ENCODE data around the gene PHOX2A. TPM values are rescaled to one million over a fixed set of nuclear protein-coding genes. Genes with fewer than 3 reads are reported as not detected.

The PHOX2A gene
- polyA plus RNA-seq, 3 donors, result 0.22 TPM; not detected in 2

DNA sequence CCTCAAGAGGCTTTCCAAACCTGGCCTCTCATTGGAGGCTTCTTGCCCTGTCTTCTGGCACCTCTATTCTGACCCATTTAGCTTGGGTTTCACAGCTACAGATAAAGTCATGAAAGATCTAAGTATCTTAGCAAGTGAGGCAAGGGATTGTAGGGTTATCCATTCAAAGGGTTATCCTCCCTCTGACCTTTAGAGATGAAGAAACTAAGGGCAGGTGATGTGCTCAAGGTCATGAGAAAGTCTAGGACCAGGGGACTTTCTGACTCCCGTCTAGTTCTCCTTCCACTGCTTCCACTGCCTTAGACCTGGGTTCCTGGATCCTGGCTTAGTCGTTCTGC, 7.2 kb downstream of the PHOX2A start:
- DNase-seq (ENCODE audit: extremely low read depth in 1 of 11, low read depth in 9 of 11, low spot score in 4 of 11), result no peak

DNA sequence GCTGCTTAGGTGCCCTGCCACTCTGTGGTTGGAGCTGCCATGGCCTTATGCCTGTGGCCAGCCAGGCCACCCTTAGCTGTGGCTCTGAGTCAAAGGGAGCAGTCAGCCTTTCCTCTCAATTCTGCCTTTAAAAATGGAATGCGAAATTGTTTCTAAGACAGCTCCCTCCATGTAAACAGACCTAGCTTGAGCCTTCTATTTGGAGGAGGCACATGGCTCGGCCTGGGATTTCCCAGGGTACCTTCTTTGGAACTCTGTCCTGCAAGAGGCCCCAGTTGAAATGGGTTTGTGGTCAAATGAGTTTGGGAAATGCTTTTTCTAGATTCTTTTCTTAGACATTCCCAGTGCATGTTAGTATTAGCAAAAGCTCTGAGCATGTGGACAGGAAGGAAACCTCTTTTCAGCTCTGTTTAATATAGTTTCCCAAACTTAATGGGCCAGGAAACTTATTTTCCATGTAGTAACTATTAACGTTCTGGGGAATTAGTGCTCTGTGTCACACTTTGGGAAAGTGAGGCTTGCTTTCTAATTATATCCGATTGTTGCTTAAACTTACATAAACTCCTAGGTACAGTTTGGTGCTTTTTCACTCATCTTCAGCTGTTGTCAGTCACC, 7.8 kb downstream of the PHOX2A start:
- no peak for DNase-seq (ENCODE audit: extremely low read depth in 1 of 11, low read depth in 9 of 11, low spot score in 4 of 11)

DNA sequence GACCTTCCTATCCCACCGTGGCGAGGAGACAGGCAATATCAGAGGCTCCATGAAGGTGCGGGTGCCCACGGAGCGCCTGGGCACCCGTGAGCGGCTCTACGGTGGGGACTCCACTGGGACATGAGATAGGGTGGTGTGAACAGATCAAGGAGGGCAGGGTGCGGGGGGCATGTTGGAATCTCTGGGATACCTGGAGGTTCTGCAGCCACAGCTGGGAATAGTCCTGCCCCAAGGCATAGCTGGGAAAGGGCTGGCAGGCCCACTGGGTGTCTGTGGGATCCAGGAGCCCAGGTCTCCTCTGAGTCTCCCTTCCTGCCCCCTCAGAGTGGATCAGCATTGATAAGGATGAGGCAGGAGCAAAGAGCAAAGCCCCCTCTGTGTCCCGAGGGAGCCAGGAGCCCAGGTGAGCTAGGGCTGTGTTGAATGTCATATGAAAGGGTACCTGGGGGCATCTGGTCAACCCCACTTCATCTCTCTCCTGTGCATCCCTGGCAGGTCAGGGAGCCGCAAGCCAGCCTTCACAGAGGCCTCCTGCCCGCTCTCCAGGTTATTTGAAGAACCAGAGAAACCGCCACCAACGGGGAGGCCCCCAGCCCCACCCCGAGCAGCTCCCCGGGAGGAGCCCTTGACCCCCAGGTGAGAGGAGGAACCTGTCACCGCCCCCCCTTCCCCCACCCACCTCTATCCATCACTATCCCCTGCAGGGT, 8.5 kb downstream of the PHOX2A start:
- DNase-seq (ENCODE audit: extremely low read depth in 1 of 11, low read depth in 9 of 11, low spot score in 4 of 11), result no peak

DNA sequence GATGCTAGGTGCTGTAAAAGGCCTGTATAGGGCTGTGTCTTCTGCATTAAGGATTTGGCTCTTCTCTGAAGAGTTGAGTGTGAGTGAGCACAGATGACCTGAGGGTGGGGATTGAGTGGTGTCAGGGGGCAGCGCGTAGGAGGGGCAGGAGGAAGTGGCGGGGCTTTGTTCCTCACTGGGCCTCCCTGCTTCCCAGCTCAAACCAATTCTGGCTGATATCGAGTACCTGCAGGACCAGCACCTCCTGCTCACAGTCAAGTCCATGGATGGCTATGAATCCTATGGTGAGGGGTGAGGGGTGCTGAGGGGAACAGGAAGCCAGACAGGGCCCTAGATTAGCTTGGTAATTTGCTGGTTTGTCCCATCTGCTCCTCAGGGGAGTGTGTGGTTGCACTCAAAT, 9.1 kb downstream of the PHOX2A start:
- no peak for DNase-seq (ENCODE audit: extremely low read depth in 1 of 11, low read depth in 9 of 11, low spot score in 4 of 11)

DNA sequence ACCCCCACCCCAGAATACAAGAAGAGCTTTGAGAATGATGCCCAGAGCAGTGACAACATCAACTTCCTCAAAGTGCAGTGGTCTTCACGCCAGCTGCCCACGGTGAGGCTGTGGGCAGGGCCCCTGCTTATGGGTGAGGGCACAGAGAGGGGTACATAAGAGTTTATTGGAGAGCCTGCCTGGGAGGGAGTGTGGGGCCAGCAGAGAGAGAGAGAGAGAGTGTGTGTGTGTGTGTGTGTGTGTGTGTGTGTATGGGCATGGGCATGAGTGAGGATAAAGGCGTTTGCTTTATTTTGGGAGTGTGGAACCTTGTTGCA, 9.5 kb downstream of the PHOX2A start:
- DNase-seq (ENCODE audit: extremely low read depth in 1 of 11, low read depth in 9 of 11, low spot score in 4 of 11), result no peak

DNA sequence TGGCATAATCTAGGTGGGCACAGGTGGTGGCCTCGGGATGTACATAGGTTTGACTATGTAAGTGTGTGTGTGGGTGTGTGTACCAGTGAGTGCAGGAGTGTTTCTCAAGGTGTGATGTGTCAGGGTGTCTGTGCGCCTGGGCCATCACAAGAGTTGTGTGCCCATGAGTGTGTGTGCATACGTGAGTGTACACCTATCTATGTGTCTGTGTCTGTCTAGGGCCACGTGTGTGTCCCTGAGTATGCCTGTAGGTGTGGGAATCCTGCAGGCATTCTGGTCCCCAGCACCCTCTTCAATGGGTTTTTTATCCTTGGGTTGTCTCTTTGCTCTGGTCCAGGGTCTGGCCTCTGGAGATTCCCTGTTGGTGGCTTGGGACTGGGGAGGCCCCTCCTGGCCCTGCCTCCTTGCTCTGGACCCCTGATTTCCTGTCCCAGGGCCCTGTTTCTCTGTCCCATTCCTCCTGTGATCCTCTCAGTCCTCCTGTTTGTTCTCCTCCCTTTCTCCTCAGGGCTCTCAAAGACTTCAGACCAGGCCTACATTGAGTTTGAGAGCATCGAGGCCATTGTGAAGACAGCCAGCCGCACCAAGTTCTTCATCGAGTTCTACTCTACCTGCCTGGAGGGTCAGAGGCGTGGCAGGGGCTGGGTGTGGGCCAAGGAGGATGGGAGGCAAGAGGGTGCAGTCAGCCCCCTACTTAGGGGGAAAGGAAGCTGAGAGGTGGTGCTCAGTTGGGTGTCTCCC, 10.0 kb downstream of the PHOX2A start:
- DNase-seq (ENCODE audit: extremely low read depth in 1 of 11, low read depth in 9 of 11, low spot score in 4 of 11), result no peak

DNA sequence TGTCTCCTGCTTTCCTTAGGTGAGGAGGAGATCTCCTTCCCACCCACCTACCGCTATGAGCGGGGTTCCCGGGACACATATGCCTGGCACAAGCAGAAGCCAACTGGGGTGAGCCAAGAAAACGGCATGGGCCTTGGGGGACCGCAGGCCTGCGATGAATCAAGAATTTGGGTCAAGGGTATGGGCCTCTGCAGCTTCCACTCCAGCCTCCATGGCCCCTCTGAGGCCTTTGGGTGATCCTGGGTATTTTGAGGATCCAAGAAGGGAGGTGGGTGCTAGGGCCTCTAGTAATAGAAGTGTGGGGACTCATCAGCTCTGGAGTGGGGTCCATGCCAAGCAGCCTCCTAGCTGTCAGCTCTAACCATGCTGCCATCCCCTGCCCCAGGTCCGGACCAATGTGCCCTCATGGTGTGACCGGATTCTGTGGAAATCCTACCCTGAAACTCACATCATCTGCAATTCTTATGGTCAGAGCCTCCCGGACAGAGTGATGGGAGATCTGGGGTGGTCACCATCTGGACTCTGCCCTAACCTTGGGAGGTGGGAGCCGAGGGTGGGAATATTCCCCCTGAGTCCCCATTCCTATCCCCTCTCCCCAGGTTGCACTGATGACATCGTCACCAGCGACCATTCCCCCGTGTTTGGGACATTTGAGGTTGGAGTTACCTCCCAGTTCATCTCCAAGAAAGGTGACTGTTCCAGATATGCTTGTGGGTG, 10.8 kb downstream of the PHOX2A start:
- DNase-seq (ENCODE audit: extremely low read depth in 1 of 11, low read depth in 9 of 11, low spot score in 4 of 11), result no peak

DNA sequence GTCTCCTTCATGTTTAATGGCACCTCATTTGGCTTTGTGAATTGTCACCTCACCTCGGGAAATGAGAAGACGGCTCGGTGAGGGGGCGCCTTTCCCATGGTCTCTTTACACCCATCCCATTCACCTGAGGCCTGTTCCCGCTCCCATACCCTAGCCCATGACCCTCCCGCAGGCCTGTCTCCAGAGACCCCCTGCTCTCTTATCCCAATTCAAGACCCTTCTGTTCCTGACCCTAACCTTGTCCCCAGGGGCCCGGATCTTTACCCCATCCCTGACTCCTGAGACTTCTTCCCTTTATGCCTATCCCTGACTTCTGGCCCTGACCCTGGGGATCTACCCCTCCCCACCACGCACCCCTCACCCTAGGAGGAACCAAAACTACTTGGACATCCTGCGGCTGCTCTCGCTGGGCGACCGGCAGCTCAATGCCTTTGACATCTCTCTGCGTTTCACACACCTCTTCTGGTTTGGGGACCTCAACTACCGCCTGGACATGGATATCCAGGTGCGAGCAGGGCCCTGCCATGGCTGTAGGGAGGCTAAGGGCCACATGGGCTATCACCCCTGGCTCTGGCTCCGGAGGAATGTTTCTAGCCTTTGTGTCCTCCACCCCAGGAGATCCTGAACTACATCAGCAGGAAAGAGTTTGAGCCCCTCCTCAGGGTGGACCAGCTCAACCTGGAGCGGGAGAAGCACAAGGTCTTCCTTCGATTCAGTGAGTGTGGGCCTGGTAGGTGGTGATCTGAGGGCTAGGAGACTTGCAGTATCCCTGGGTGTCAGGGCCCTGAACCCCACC, 11.5 kb downstream of the PHOX2A start:
- no peak for DNase-seq (ENCODE audit: extremely low read depth in 1 of 11, low read depth in 9 of 11, low spot score in 4 of 11)

DNA sequence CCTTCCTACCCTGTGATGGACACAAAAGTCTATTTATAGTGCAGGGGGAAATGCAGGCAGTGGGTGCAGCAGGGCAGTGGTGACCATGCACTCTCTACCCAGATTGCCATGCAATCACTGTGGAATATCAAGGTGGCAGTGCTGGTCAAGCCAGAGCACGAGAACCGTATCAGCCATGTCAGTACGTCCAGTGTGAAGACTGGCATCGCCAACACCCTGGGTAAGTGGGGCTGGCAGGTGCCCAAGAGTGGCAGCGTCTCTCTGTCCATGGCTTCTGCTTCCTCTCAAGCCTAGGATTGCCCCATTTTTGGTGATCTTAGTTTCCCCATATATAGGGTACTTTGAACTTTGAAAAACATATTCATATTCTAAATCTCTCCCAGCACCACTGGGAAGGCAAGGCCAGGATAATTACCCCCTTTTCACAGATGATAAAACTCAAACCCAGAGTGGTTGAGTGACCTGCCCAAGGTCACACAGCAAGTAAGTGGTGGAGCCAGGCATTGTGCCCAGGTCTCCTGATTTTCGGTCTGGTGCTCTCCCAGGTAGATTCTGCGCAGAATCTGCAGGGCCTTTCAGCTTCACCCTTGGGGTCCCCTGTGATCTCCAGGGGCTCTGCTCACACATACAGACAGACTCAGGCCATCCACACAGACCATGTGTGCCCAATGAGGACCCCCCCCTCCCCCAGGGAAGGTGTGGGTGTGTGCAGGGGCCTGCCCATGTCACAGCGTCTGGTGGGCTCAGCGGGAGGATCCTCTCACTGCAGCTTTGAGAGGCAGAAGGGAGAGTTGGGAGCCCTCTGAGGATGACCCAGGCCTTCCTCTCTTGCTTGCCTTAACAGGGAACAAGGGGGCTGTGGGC, 12.3 kb downstream of the PHOX2A start:
- DNase-seq (ENCODE audit: extremely low read depth in 1 of 11, low read depth in 9 of 11, low spot score in 4 of 11), result no peak

DNA sequence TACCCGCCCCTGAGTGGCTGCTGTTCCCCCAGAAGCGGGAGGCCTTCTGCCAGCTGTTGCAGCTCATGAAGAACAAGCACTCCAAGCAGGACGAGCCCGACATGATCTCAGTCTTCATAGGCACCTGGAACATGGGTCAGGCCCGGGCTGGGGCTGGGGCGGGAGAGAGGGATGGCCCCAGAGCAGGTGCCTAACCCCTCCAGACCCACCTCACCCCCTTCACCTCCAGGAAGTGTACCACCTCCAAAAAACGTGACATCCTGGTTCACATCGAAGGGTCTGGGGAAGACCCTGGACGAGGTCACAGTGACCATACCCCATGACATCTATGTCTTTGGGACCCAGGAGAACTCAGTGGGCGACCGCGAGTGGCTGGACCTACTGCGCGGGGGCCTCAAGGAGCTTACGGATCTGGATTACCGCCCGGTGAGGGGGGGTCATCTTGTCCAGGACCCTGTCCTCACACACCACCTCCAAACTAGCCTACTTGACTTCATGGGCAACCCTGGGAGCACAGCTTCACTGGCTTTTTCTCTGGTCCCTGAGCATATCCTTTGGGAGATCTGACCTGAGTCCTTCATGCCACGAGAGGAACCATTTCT, 13.1 kb downstream of the PHOX2A start:
- no peak for DNase-seq (ENCODE audit: extremely low read depth in 1 of 11, low read depth in 9 of 11, low spot score in 4 of 11)

DNA sequence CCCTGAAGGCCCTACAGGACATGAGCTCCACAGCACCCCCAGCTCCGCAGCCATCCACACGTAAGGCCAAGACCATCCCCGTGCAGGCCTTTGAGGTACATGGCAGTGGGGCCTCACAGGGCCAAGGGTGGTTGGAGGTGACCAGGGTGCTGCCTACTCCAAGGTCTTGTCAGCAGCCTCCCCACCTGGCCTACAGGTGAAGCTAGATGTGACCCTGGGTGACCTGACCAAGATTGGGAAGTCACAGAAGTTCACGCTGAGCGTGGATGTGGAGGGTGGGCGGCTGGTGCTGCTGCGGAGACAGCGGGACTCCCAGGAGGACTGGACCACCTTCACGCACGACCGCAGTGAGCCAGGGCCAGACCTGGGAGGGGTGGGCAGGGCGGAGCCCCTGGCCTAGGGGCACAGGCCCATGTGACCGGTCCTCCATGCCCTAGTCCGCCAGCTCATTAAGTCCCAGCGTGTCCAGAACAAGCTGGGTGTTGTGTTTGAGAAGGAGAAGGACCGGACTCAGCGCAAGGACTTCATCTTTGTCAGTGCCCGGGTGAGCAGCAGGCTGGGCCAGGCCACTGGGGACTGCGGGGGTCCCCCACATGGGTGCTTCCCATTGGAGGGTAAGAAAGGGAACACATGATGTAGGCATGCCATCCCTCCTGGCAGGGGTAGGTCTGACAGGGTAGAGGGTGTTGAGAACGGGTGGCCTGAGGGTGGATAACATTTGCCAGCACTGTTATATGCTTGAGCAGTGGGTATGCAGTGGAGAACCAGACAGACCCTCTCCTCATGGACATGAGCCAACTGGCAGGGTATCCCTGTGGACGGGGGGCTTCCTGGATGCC, 13.8 kb downstream of the PHOX2A start:
- DNase-seq (ENCODE audit: extremely low read depth in 1 of 11, low read depth in 9 of 11, low spot score in 4 of 11), result no peak

DNA sequence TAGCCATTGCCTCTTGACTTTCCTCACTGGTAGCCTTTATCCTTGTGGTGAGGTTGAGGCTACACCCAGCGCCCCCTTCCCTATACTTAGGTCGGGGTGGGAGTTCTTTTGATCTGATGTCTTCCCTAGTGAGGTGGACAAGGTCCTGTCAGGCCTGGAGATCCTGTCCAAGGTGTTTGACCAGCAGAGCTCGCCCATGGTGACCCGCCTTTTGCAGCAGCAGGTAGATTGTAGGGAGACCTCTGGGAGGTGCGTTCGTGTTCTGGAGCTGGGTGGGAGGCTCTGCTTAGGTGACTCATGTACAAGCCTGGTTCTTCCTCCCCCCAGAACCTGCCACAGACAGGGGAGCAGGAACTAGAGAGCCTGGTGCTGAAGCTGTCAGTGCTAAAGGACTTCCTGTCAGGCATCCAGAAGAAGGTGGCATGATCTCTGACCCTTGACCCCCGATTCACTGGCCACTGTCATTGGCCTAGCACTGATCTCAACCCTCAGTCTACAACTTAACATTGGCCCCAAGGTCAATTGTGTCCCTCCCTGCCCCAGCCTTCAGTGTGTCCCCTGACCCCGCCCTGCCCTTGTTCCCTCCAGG, 14.5 kb downstream of the PHOX2A start:
- no peak for DNase-seq (ENCODE audit: extremely low read depth in 1 of 11, low read depth in 9 of 11, low spot score in 4 of 11)

DNA sequence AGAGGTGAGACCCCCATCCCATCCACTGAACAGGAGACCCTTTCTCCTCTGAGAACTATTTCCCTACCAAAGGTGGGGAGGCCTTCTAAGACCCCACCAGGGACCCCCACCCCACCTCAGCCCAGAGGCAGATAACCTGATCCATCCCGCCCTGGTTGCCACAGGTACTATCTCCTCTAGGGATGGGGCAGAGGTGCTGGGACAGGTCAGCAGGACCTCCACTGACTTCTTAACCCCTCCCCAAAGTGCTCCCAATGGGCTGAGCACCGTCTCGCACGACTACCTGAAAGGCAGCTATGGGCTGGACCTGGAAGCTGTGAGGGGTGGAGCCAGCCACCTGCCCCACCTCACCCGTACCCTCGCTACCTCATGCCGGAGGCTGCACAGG, 15.1 kb downstream of the PHOX2A start:
- no peak for DNase-seq (ENCODE audit: extremely low read depth in 1 of 11, low read depth in 9 of 11, low spot score in 4 of 11)

DNA sequence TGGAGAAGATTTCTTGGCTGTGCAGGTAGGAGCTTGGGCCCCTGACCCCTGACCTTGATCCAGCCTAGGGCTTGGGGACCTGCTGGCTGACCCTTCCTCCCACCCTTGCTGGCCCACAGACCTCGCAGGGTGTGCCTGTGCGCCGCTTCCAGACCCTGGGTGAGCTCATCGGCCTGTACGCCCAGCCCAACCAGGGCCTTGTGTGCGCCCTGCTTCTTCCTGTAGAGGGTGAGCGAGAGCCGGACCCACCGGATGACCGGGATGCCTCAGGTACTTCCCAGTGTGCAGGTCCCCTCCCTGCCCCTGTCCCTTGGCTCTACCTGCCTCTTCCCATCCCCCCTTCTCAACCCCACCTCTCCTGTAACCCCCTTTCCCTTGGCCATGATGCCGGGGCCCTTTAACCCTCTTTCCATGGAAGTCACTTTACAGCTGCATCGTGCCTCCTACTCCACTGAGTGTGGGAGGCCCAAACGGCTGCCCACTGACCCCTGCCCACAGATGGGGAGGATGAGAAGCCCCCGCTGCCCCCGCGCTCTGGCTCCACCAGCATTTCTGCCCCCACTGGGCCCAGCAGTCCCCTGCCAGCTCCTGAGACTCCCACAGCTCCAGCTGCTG, 15.6 kb downstream of the PHOX2A start:
- DNase-seq (ENCODE audit: extremely low read depth in 1 of 11, low read depth in 9 of 11, low spot score in 4 of 11), result no peak

DNA sequence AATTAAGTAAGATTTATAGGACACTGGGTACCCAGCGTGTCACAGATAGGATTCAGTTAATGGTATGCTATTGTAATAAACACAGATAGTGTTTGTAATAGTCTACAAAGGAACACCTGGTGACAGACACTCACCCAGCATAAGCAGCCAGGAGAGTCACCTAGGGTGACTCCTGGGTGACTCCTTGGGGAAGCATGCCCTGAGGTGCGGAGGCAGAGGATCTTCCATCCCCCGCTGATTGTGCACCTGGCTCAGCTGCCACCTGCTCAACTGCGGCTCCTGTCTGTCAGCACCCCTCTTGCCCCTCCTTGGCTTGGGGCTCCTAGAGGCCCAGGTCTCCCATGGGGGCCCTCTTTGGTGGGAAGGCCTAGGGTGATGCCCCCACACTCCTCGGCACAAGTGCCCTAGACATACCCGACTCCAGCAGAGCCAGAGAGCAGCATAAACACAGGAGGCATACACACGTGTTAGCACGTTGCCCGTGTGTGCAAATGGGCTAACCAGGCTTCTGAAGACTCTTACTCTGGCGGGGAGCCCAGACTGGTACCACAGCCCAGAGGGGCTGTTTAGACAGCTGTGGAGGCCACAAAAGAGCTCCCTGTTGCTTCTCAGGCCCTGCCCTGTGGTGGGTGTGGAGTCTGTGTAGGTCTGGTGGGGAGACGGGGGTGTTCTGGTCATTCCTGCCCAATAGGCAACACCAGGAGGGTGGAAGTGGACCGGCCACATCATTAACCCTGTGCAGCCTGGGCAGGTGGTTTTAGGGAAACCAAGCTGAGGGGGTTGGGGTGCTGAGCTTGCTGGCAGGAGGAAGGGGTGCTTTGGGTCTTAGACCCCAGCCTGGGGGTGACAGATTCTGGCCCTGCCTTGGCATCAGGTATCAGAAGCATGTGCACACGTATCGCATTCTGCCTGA, 16.4 kb downstream of the PHOX2A start:
- DNase-seq (ENCODE audit: extremely low read depth in 1 of 11, low read depth in 9 of 11, low spot score in 4 of 11), result no peak
